ENCODE results near the gene SEPTIN11.

DNA sequence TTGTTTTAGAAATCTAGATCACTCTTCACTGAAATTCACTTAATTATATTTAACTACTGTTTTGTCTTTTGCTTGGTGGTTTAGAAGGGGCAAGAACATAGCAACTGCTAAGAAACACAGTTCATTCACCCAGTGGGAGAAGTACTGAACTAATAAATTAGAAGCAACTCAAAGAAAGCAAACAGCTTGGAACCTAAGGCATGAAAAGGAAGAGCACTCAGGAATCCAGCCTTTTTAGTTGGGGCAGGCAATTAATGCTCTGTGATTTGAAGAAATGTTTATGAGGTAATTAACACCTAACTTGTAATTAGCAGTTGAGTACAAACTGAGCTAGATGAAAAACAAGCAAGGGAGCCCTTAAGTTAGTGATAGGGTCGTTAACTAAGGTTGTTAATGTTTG is 22.8 kb downstream of the SEPTIN11 start:
- TF ChIP-seq, protein P1, sequence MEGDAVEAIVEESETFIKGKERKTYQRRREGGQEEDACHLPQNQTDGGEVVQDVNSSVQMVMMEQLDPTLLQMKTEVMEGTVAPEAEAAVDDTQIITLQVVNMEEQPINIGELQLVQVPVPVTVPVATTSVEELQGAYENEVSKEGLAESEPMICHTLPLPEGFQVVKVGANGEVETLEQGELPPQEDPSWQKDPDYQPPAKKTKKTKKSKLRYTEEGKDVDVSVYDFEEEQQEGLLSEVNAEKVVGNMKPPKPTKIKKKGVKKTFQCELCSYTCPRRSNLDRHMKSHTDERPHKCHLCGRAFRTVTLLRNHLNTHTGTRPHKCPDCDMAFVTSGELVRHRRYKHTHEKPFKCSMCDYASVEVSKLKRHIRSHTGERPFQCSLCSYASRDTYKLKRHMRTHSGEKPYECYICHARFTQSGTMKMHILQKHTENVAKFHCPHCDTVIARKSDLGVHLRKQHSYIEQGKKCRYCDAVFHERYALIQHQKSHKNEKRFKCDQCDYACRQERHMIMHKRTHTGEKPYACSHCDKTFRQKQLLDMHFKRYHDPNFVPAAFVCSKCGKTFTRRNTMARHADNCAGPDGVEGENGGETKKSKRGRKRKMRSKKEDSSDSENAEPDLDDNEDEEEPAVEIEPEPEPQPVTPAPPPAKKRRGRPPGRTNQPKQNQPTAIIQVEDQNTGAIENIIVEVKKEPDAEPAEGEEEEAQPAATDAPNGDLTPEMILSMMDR (IDR thresholded peaks at IDR 0.05): no peak
- no peak for TF ChIP-seq ZFX (IDR thresholded peaks at IDR 0.05; ENCODE audit: borderline replicate concordance)
